Vagina (tissue), 2 donors: ENCODE measurements around the gene TSPAN5.

ENCODE experiments used
- CTCF ChIP-seq, 3 experiments: fragments of 450-650 bp in 2 of 3; fragments of 200-600 bp in 1 of 3; sonication (generic) in 1 of 3; IDR thresholded peaks; one replicate each; pipeline ENCODE4 v1.5.1; 2017 to 2019; ENCODE audit warnings: antibody characterized with exemption in 3 of 3, mild to moderate bottlenecking in 2 of 3, moderate library complexity in 2 of 3
- POLR2A ChIP-seq, 2 donors: fragments of 450-650 bp; IDR thresholded peaks; one replicate each; pipeline ENCODE4 v1.6.1; 2017; ENCODE audit warnings: antibody characterized with exemption in 2 of 2, mild to moderate bottlenecking in 2 of 2, moderate library complexity in 2 of 2
- POLR2AphosphoS5 ChIP-seq, 2 donors: sonication (generic); formaldehyde crosslinking; IDR thresholded peaks; one replicate each; pipeline ENCODE4 v1.9.0; 2017; ENCODE audit warnings: antibody characterized with exemption in 2 of 2, mild to moderate bottlenecking in 2 of 2, low read depth in 1 of 2; ENCODE audit not compliant: insufficient read depth in 1 of 2

GRCh38 chr4:98669577-98669976 lies 11.2 kb upstream of the TSPAN5 start:
- TF ChIP-seq CTCF (IDR thresholded peaks at IDR 0.05) (no peak), POLR2A (IDR thresholded peaks at IDR 0.05) (no peak), POLR2AphosphoS5 (IDR thresholded peaks at IDR 0.05; ENCODE audit: insufficient read depth in 1 of 2, low read depth in 1 of 2) (no peak)
